K562 (cell line): Measurements from ENCODE around the gene VMP1. TPM values are rescaled to one million over a fixed set of nuclear protein-coding genes. Genes with fewer than 3 reads are reported as not detected.
A peak's percentile ranks its signal among the peaks of the same experiment; 100 is the strongest.

Experiments used
- CEBPG ChIP-seq, 3 experiments: fragments of 200-800 bp in 1 of 3; sonication (Bioruptor generic) in 1 of 3; sonication (generic) in 1 of 3; formaldehyde crosslinking in 1 of 3; IDR thresholded peaks in 2 of 3; conservative IDR thresholded peaks in 1 of 3; 2 replicates each; pipeline versions ENCODE4 v1.6.1 to v1.8.0; 2016 to 2022; ENCODE audit warnings: missing compliant biosample characterization in 2 of 3, missing genetic modification characterization in 2 of 3, mild to moderate bottlenecking in 1 of 3, missing genetic modification reagents in 1 of 3
- E2F6 ChIP-seq, 2 experiments: IDR thresholded peaks; 2 replicates each; pipeline ENCODE4 v1.6.1; 2011; ENCODE audit warnings: borderline replicate concordance in 1 of 2, control low read depth in 1 of 2, low read depth in 1 of 2, low read length in 1 of 2, mild to moderate bottlenecking in 1 of 2, mixed read lengths in 1 of 2, moderate library complexity in 1 of 2; ENCODE audit not compliant: insufficient read depth in 1 of 2, insufficient read length in 1 of 2, poor library complexity in 1 of 2, severe bottlenecking in 1 of 2; ENCODE audit errors: extremely low read depth in 1 of 2
- HDAC2 ChIP-seq: fragments of 450-650 bp; IDR thresholded peaks from 2 replicates; pipeline ENCODE4 v1.6.1; 2016; ENCODE audit warnings: mild to moderate bottlenecking
- MITF ChIP-seq: IDR thresholded peaks from 2 replicates; pipeline ENCODE4 v1.6.1; 2014; ENCODE audit warnings: antibody characterized with exemption
- MXD1 ChIP-seq: fragments of 250-450 bp; sonication (Bioruptor Pico); IDR thresholded peaks from 2 replicates; pipeline ENCODE4 v1.8.0; 2021; ENCODE audit warnings: borderline replicate concordance, mild to moderate bottlenecking, moderate library complexity; ENCODE audit not compliant: poor library complexity, severe bottlenecking
- NR1H2 ChIP-seq: sonication (generic); formaldehyde crosslinking; IDR thresholded peaks from 2 replicates; pipeline ENCODE4 v1.4.0; 2020; ENCODE audit warnings: mild to moderate bottlenecking, missing genetic modification reagents
- PML ChIP-seq: IDR thresholded peaks from 2 replicates; pipeline ENCODE4 v1.6.1; 2012; ENCODE audit warnings: low read length, inconsistent platforms
- RAD51 ChIP-seq: fragments of 450-650 bp; IDR thresholded peaks from 2 replicates; pipeline ENCODE4 v1.7.1; 2016; ENCODE audit warnings: low read depth, mild to moderate bottlenecking, borderline replicate concordance
- SMAD1 ChIP-seq: fragments of 150-350 bp; IDR thresholded peaks from 2 replicates; pipeline ENCODE4 v1.6.1; 2014; ENCODE audit warnings: low read length, low read depth; ENCODE audit not compliant: partially characterized antibody
- SOX6 ChIP-seq: fragments of 450-650 bp; IDR thresholded peaks from 2 replicates; pipeline ENCODE4 v1.6.1; 2014; ENCODE audit warnings: mild to moderate bottlenecking
- TFAP4 ChIP-seq: sonication (generic); formaldehyde crosslinking; IDR thresholded peaks from 2 replicates; pipeline ENCODE4 v1.8.0; 2022; ENCODE audit warnings: missing genetic modification reagents, mild to moderate bottlenecking, moderate library complexity, borderline replicate concordance
- ZBTB17 ChIP-seq: fragments of 450-650 bp; formaldehyde crosslinking; IDR thresholded peaks from 2 replicates; pipeline ENCODE4 v1.4.0; 2020; ENCODE audit warnings: mild to moderate bottlenecking
- ZBTB49 ChIP-seq: sonication (generic); formaldehyde crosslinking; IDR thresholded peaks from 2 replicates; pipeline ENCODE4 v1.8.0; 2022; ENCODE audit warnings: missing genetic modification reagents, mild to moderate bottlenecking, borderline replicate concordance
- ZNF239 ChIP-seq: fragments of 250-450 bp; sonication (Bioruptor Pico); IDR thresholded peaks from 2 replicates; pipeline ENCODE4 v1.4.0; 2020; ENCODE audit warnings: mild to moderate bottlenecking
- ZNF695 ChIP-seq: fragments of 450-650 bp; formaldehyde crosslinking; IDR thresholded peaks from 2 replicates; pipeline ENCODE4 v1.4.0; 2020; ENCODE audit warnings: mild to moderate bottlenecking, moderate library complexity
- ZNF785 ChIP-seq: fragments of 250-450 bp; sonication (Bioruptor Pico); IDR thresholded peaks from 2 replicates; pipeline ENCODE4 v1.4.0; 2020; ENCODE audit warnings: mild to moderate bottlenecking
- polyA plus RNA-seq, 8 experiments: library from polyadenylated mRNA; depleted of rRNA in 4 of 8; stranded (reverse) in 5 of 8; unstranded in 3 of 8; fragments of >200 nt; fragmentation: Nextera tagmentation in 2 of 8; fragmentation: Illumina TruSeq in 1 of 8; extraction: Ambion mirVana in 2 of 8; extraction: Trizol in 1 of 8; gene quantifications; 2 replicates each; pipeline versions ENCODE4 v1.2.1 to v1.2.3, GENCODE V29; 2011 to 2014; ENCODE audit warnings: inconsistent platforms in 1 of 8, missing spikeins in 1 of 8
- total RNA-seq, 7 experiments: library from RNA; depleted of rRNA in 6 of 7; stranded (reverse); fragments of >200 nt in 6 of 7; fragmentation: Illumina TruSeq in 2 of 7; extraction: Trizol in 2 of 7; gene quantifications; 2 replicates each; pipeline versions ENCODE4 v1.2.1 to v1.2.3, GENCODE V29; 2011 to 2021; ENCODE audit warnings: low replicate concordance in 1 of 7
- TF ChIP-seq, protein P1 (sequence below): fragments of 450-650 bp; IDR thresholded peaks from 2 replicates; pipeline ENCODE4 v1.6.1; 2016; ENCODE audit warnings: borderline replicate concordance

Gene VMP1
- total and polyA plus RNA-seq, 9 of the 15 experiments (the other 6 are each of a cell fraction or from before 2014, with no cell fraction given) = 123 to 304 (median 151) TPM

DNA sequence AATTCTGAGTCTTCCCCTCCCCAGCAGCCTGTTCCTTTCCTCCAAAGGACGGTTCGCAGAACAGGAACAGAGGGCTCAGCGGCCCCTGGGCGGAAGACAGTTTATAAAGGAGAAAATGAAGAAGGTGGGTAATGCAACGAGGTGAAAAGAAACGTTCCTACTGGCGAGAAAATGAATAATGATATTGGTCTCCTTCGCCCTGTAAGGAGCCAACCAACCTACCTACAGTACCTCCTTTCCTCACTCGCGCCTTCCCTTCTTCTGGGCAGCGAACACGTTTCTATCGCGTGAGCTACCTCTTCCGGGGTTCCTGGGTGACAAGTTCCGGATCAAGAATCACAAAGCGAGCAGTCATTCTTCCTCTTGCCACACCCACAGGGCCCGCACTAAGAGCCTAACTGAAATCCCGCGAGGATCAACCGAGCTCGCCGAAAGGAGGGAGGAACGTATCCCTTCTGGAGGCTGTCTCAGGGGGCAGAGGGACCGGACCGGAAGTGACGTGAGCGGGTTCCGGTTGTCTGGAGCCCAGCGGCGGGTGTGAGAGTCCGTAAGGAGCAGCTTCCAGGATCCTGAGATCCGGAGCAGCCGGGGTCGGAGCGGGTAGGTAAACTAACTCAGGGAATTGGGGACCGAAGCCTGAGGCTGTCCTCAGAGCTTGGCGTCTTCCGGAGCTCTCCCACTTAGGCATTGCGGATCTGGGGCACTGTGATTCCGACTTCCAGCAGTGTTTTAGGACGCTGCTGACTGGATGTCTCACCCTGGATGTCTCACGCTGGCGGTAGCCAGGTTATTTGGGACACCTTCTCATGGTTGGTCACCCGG is at the start of gene VMP1, which contains the start of gene PTRH2 (continued):
- TF ChIP-seq TFAP4 (CRISPR knock-in tag) (peak; percentile 40), HDAC2 (peak; percentile 87), NR1H2 (no peak), MXD1 (peak; percentile 91), CEBPG (CRISPR knock-in tag; IDR thresholded peaks at IDR 0.05) (peak; percentile 61; the same call in 1 of the 2 replicates), CEBPG (tag; conservative IDR thresholded peaks at IDR 0.05 in 1 of 2, IDR thresholded peaks at IDR 0.05 in 1 of 2) (peak in 1 of 2 experiments; percentile 47; a peak in 2 of 4 replicates), SOX6 (peak; percentile 74), RAD51 (no peak), PML (peak; percentile 79), ZNF695 (no peak), E2F6 (IDR thresholded peaks at IDR 0.05; ENCODE audit: borderline replicate concordance in 1 of 2, extremely low read depth in 1 of 2, insufficient read depth in 1 of 2, insufficient read length in 1 of 2, low read depth in 1 of 2, low read length in 1 of 2, poor library complexity in 1 of 2, severe bottlenecking in 1 of 2) (peak; percentile 28 to 76), ZBTB49 (CRISPR knock-in tag) (0 out of 2 replicates have a peak, but pooled peaks have one; percentile 58), ZBTB17 (CRISPR knock-in tag) (no peak), ZNF239 (no peak), ZNF785 (no peak), MITF (peak; percentile 13; the same call in 1 of the 2 replicates), SMAD1 (peak; percentile 85)
- TF ChIP-seq, protein P1, sequence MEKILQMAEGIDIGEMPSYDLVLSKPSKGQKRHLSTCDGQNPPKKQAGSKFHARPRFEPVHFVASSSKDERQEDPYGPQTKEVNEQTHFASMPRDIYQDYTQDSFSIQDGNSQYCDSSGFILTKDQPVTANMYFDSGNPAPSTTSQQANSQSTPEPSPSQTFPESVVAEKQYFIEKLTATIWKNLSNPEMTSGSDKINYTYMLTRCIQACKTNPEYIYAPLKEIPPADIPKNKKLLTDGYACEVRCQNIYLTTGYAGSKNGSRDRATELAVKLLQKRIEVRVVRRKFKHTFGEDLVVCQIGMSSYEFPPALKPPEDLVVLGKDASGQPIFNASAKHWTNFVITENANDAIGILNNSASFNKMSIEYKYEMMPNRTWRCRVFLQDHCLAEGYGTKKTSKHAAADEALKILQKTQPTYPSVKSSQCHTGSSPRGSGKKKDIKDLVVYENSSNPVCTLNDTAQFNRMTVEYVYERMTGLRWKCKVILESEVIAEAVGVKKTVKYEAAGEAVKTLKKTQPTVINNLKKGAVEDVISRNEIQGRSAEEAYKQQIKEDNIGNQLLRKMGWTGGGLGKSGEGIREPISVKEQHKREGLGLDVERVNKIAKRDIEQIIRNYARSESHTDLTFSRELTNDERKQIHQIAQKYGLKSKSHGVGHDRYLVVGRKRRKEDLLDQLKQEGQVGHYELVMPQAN = peak; percentile 99
